ENCODE data around the gene BOD1L2.

BOD1L2 gene

DNA sequence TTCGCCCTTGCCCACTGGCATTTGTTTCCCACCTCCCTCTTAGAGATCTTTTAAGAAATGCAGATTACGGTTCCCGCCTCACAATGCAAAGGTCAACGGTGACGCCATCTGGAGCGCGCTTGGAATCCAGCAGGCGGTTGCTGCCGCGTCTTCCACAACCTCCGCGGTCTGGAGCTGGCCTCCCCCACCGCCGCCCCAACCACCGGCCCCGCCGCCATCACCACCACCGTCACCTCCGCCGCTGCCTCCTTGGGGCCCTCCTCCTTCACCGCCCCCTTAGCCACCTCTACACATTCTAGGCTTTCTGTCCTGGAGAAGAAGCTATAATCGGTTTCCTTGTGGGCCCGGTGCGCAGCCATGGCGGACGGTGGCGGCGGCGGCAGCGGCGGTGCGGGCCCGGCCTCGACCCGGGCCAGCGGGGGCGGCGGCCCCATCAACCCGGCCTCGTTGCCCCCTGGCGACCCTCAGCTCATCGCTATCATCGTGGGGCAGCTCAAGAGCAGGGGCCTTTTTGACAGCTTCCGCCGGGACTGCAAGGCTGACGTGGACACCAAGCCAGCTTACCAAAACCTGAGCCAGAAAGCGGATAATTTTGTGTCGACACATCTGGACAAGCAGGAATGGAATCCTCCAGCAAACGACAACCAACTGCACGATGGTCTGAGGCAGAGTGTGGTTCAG, at the start of gene BOD1L2:
Gene BOD1L2, plus strand, starts transcription at position 132 of the 681 bp plus-strand sequence. Its CDS starts 226 bp downstream, at position 358.
- no peak within 1 kb of the TSS for H3K9ac ChIP-seq (ENCODE audit: insufficient read length, low read depth)
- TF ChIP-seq SUZ12 (IDR thresholded peaks at IDR 0.05; ENCODE audit: extremely low read depth, insufficient read depth, insufficient read length): no peak

DNA sequence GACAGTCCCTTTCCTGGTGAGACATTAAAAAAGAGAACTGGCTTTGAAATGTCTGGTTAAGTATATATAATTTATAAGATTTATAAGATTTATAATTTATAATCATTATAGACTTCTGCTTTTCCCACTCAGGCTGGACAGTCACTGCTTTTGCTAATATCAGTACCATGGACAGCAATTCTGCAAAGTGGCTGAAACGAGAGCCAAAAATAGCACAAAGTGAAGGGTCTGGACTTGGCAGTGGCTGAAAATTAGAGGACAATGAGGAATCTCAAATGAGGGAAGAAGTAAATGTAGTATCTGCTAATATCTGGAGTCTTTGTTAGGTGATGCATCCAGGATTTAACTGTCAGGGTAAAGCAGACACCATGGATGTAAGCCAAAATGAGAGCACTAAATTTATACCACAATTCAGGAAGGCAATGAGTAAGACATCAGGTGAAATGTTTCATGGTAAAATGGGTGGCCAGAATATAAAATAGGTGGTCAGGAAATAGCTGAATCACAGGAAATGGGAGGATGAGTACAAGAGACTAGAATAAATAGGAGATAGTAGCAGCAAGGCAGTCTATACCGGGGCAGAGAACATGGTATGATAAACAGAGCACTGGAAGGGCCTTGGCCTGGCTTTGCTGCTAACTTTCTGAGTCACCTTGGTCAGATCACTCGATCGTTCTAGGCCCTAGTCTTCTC, 39.6 kb upstream of the BOD1L2 start:
- TF ChIP-seq YY1 (IDR thresholded peaks at IDR 0.05; ENCODE audit: insufficient read depth, insufficient read length): no peak
- TF ChIP-seq ZNF274 (IDR thresholded peaks at IDR 0.05; ENCODE audit: low read depth, low read length): no peak
- no peak for TF ChIP-seq SUZ12 (IDR thresholded peaks at IDR 0.05; ENCODE audit: extremely low read depth, insufficient read depth, insufficient read length)
- Histone ChIP-seq H3K36me3 (ENCODE audit: insufficient read depth, insufficient read length, low read length) (no peaks in the 10 kb centered on the region), H3K9ac (ENCODE audit: insufficient read length, low read depth) (no peak overlapping the region), H3K4me1 (ENCODE audit: insufficient read depth, insufficient read length) (no peaks in the 10 kb centered on the region), H3K4me3 (ENCODE audit: insufficient read length, low read depth) (no peak overlapping the region), H3K9me3 (ENCODE audit: insufficient read depth, low read length) (no peaks in the 10 kb centered on the region), H3K27me3 (ENCODE audit: insufficient read depth, insufficient read length) (no peaks in the 10 kb centered on the region)
- DNase-seq (ENCODE audit: low read depth, low spot score): no peak

More for the DNA sequence above, at the start of gene BOD1L2:
- DNase-seq (ENCODE audit: low read depth, low spot score): no peak
- H3K9me3 ChIP-seq (ENCODE audit: insufficient read depth, low read length): no peaks in the 10 kb centered on the region
- no peaks in the 10 kb centered on the region for H3K36me3 ChIP-seq (ENCODE audit: insufficient read depth, insufficient read length, low read length)
- H3K27me3 ChIP-seq (ENCODE audit: insufficient read depth, insufficient read length): no peaks in the 10 kb centered on the region
- no peaks in the 10 kb centered on the region for H3K4me1 ChIP-seq (ENCODE audit: insufficient read depth, insufficient read length)
- H3K4me3 ChIP-seq (ENCODE audit: insufficient read length, low read depth): no peak within 1 kb of the TSS

DNA sequence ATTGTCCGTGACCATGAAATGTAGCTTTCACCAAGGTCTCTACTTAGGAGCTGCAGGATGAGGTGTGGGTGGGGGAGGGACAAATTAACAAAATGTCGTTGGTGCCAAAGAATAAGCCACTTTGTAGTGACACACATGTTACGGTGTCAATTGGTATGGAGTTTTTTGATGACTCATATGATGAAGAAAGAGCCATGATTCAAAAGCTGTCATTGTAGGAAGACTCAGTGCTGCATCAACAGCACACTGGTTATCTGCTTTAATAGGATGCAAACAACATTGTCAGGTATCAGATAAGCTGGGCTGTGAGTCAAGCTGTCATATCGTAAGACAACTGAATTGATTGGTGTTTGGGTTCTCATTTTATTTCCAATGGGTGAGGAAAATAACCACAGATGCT, 36.6 kb upstream of the BOD1L2 start:
- H3K9me3 ChIP-seq (ENCODE audit: insufficient read depth, low read length): no peaks in the 10 kb centered on the region
- DNase-seq (ENCODE audit: low read depth, low spot score): no peak

DNA sequence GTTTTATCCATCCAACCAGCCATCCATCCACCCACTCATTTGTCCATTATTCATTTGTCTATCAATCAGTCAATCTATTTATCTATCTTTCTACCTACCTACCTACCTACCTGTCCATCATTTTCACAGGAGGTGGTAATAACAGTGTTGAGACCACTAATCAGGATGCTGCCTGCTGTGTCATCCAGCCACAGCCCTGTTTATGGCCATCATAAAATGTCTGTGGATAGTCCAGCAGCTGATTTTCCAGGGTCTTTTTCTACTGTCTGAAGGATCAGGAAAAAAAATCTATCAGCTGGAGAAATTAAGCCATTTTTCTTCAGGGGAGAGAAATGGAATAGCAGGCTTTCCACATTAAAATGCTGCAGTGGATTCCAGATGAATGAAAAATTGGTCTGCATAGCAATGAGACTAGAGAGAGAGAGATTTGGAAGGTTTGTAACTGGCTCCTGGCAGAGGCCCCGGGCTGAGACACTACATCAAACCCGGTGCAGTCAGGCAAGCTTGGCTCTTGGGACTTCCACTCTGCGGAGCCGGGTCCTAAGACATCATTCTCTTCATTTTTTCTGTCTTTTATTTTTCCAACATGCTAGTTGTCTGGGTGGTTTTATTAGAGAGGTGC, 33.0 kb upstream of the BOD1L2 start:
- Histone ChIP-seq H3K9ac (ENCODE audit: insufficient read length, low read depth) (no peak overlapping the region), H3K9me3 (ENCODE audit: insufficient read depth, low read length) (no peaks in the 10 kb centered on the region), H3K27me3 (ENCODE audit: insufficient read depth, insufficient read length) (no peaks in the 10 kb centered on the region), H3K36me3 (ENCODE audit: insufficient read depth, insufficient read length, low read length) (no peaks in the 10 kb centered on the region), H3K4me3 (ENCODE audit: insufficient read length, low read depth) (no peak overlapping the region), H3K4me1 (ENCODE audit: insufficient read depth, insufficient read length) (no peaks in the 10 kb centered on the region)
- TF ChIP-seq SUZ12 (IDR thresholded peaks at IDR 0.05; ENCODE audit: extremely low read depth, insufficient read depth, insufficient read length): no peak
- no peak for TF ChIP-seq YY1 (IDR thresholded peaks at IDR 0.05; ENCODE audit: insufficient read depth, insufficient read length)
- no peak for TF ChIP-seq ZNF274 (IDR thresholded peaks at IDR 0.05; ENCODE audit: low read depth, low read length)
- no peak for DNase-seq (ENCODE audit: low read depth, low spot score)

More for the DNA sequence above, 36.6 kb upstream of the BOD1L2 start:
- no peak overlapping the region for H3K9ac ChIP-seq (ENCODE audit: insufficient read length, low read depth)
- H3K27me3 ChIP-seq (ENCODE audit: insufficient read depth, insufficient read length): no peaks in the 10 kb centered on the region
- TF ChIP-seq SUZ12 (IDR thresholded peaks at IDR 0.05; ENCODE audit: extremely low read depth, insufficient read depth, insufficient read length) (no peak), ZNF274 (IDR thresholded peaks at IDR 0.05; ENCODE audit: low read depth, low read length) (no peak), YY1 (IDR thresholded peaks at IDR 0.05; ENCODE audit: insufficient read depth, insufficient read length) (no peak)
- H3K4me3 ChIP-seq (ENCODE audit: insufficient read length, low read depth): no peak overlapping the region
- no peaks in the 10 kb centered on the region for H3K4me1 ChIP-seq (ENCODE audit: insufficient read depth, insufficient read length)
- H3K36me3 ChIP-seq (ENCODE audit: insufficient read depth, insufficient read length, low read length): no peaks in the 10 kb centered on the region

DNA sequence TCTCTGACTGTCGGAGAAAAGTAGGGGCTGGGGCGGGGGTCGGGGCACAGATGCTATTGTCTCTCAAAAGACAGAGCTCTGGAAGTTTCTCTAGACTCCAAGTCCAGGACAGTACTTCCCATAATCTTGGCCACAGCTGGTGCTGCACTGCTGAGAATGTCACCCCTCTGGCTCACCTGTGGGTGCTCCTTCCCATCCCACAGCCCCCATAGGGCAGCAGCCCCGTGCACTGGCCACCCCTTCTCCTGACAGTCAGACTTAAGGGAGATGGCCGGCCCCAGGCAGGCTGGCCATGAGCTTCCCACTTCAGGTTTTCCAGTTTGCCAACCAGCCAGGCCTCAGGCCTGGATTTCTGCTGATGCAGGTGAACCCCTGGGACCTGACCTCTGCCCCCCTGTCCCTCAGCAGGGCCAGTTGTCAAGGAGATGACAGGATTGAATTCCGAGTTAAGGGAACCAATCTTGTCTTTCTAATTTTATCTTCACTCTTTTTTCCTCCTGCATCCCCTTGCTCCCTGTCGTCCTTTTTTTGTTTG, 30.2 kb upstream of the BOD1L2 start:
- no peaks in the 10 kb centered on the region for H3K27me3 ChIP-seq (ENCODE audit: insufficient read depth, insufficient read length)
- no peak overlapping the region for H3K9ac ChIP-seq (ENCODE audit: insufficient read length, low read depth)
- TF ChIP-seq ZNF274 (IDR thresholded peaks at IDR 0.05; ENCODE audit: low read depth, low read length): no peak
- TF ChIP-seq YY1 (IDR thresholded peaks at IDR 0.05; ENCODE audit: insufficient read depth, insufficient read length): no peak
- TF ChIP-seq SUZ12 (IDR thresholded peaks at IDR 0.05; ENCODE audit: extremely low read depth, insufficient read depth, insufficient read length): no peak
- no peak overlapping the region for H3K4me3 ChIP-seq (ENCODE audit: insufficient read length, low read depth)
- H3K9me3 ChIP-seq (ENCODE audit: insufficient read depth, low read length): no peaks in the 10 kb centered on the region
- no peak for DNase-seq (ENCODE audit: low read depth, low spot score)
- no peaks in the 10 kb centered on the region for H3K36me3 ChIP-seq (ENCODE audit: insufficient read depth, insufficient read length, low read length)
- no peaks in the 10 kb centered on the region for H3K4me1 ChIP-seq (ENCODE audit: insufficient read depth, insufficient read length)

DNA sequence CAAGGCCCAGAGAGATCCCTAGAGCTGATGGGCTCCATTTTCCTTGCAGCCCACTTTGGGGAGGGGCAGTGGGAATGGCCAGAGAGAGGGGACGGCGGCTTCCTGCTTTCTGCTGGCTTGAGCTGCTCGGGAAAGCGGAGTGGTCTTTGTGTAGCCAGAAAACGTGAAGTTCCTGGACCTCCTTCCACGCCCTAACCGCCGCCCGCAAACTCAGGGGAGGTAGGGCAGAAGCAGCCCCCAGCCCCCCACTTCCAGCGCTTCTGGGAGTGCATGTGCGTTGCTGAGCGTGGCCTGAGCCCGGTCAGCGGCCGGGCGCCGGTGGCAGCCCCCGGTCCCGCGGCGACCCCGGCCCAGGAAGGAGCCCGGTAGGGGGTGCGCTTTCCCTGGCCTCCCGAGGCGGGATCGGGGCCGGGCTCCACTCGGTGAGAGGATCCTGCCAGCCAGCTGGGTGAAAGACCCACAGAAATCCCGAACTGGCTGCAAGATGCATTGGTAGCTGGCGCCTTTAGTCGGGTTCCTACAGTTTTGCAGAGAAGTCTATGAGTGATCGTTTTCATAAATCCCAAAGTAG, 25.3 kb upstream of the BOD1L2 start:
- no peak for DNase-seq (ENCODE audit: low read depth, low spot score)
- no peak for TF ChIP-seq ZNF274 (IDR thresholded peaks at IDR 0.05; ENCODE audit: low read depth, low read length)
- TF ChIP-seq YY1 (IDR thresholded peaks at IDR 0.05; ENCODE audit: insufficient read depth, insufficient read length): no peak
- no peak for TF ChIP-seq SUZ12 (IDR thresholded peaks at IDR 0.05; ENCODE audit: extremely low read depth, insufficient read depth, insufficient read length)
- Histone ChIP-seq H3K36me3 (ENCODE audit: insufficient read depth, insufficient read length, low read length) (no peaks in the 10 kb centered on the region), H3K4me1 (ENCODE audit: insufficient read depth, insufficient read length) (no peaks in the 10 kb centered on the region), H3K4me3 (ENCODE audit: insufficient read length, low read depth) (peak overlapping the region; percentile 36), H3K9ac (ENCODE audit: insufficient read length, low read depth) (peak overlapping the region; percentile 71), H3K9me3 (ENCODE audit: insufficient read depth, low read length) (no peaks in the 10 kb centered on the region), H3K27me3 (ENCODE audit: insufficient read depth, insufficient read length) (no peaks in the 10 kb centered on the region)
